Measurements from ENCODE around the gene ARSB. TPM values are rescaled to one million over a fixed set of nuclear protein-coding genes. Genes with fewer than 3 reads are reported as not detected.

The ARSB gene
- total RNA-seq: 21.8 and 37.4 TPM in 2 replicates

GRCh38 chr5:78985116-78985724 lies at the start of gene ARSB:
Gene ARSB (minus strand): TSS chr5:78985310. CDS start chr5:78985248, 62 bp downstream.

Other genes with a start within 250 kb of the ARSB start
- 4.9 TPM in 1 of 2 replicates, not detected in the other for gene DMGDH, start 84.4 kb upstream of the ARSB start, total RNA-seq
- gene BHMT2, start 84.5 kb upstream of the ARSB start, total RNA-seq: 1.5 TPM in 1 of 2 replicates, not detected in the other
- gene BHMT, start 126.5 kb upstream of the ARSB start, total RNA-seq: not detected in 2 replicates

All from cardiac atrium fibroblast (primary cell).